Testis (tissue), 3 donors: ENCODE data around the gene SLC27A3. TPM values are rescaled to one million over a fixed set of nuclear protein-coding genes. Genes with fewer than 3 reads are reported as not detected.

Source experiments
- DNase-seq: peaks from one replicate; pipeline ENCODE4 v3.0.0-alpha.2; 2019
- H3K27ac ChIP-seq, 2 donors: fragments of 200-600 bp; sonication (generic); one replicate each; pipeline ENCODE4 v1.5.1; 2019
- H3K27me3 ChIP-seq: fragments of 200-600 bp; sonication (generic); one replicate; pipeline ENCODE4 v1.5.1; 2019
- H3K36me3 ChIP-seq: fragments of 200-600 bp; sonication (generic); one replicate; pipeline ENCODE4 v1.5.1; 2017; ENCODE audit warnings: low read depth; ENCODE audit errors: missing control alignments
- H3K4me1 ChIP-seq: fragments of 200-600 bp; sonication (generic); one replicate; pipeline ENCODE4 v1.5.1; 2019
- H3K4me3 ChIP-seq, 2 donors: fragments of 200-600 bp; sonication (generic); one replicate each; pipeline ENCODE4 v1.5.1; 2017 to 2019
- H3K9me3 ChIP-seq: fragments of 200-600 bp; sonication (generic); one replicate; pipeline ENCODE4 v1.5.1; 2017
- CTCF ChIP-seq, 3 experiments: fragments of 450-650 bp in 2 of 3; fragments of 200-600 bp in 1 of 3; sonication (generic) in 1 of 3; IDR thresholded peaks; one replicate each; pipeline ENCODE4 v1.5.1; 2016 to 2019; ENCODE audit warnings: antibody characterized with exemption in 3 of 3, mild to moderate bottlenecking in 2 of 3, moderate library complexity in 1 of 3
- POLR2A ChIP-seq: fragments of 450-650 bp; IDR thresholded peaks from one replicate; pipeline ENCODE4 v1.6.1; 2017; ENCODE audit warnings: antibody characterized with exemption, mild to moderate bottlenecking, moderate library complexity
- WGBS, 2 donors: methylation state at CpG; one replicate each; pipeline ENCODE4 v1.1.5; 2018; 5-methylcytosine and 5-hydroxymethylcytosine counted together
- intact Hi-C: fragments of 100-400 bp; cut with DNase I; formaldehyde crosslinking; loops from one replicate; pipeline ENCODE4 v1.15.1; 2023; ENCODE audit warnings: low total_unique reads
- polyA plus RNA-seq: library from polyadenylated mRNA; stranded (reverse); fragments of 350-450 nt; fragmentation: Illumina TruSeq; extraction: RNeasy Lipid Tissue Mini Kit (QIAGEN cat#74804); gene quantifications from one replicate; pipeline ENCODE4 v1.2.3, GENCODE V29; 2014; ENCODE audit warnings: low read depth, low replicate concordance; ENCODE audit not compliant: insufficient read depth
- total RNA-seq, 2 donors: library from RNA; depleted of rRNA; stranded (reverse); fragments of >200 nt; gene quantifications; one replicate each; pipeline ENCODE4 v1.2.3, GENCODE V29; 2016

Gene SLC27A3
- total and polyA plus RNA-seq, 3 donors from 2014 or later = 38.5 to 83.3 (median 54.9) TPM

GRCh38 chr1:153767519-153767918, 7.7 kb upstream of the SLC27A3 start:
- WGBS, 2 donors = 93 to 96% methylated on average over 6 to 11 of the region's 11 CpGs
- no peak for DNase-seq

DNA sequence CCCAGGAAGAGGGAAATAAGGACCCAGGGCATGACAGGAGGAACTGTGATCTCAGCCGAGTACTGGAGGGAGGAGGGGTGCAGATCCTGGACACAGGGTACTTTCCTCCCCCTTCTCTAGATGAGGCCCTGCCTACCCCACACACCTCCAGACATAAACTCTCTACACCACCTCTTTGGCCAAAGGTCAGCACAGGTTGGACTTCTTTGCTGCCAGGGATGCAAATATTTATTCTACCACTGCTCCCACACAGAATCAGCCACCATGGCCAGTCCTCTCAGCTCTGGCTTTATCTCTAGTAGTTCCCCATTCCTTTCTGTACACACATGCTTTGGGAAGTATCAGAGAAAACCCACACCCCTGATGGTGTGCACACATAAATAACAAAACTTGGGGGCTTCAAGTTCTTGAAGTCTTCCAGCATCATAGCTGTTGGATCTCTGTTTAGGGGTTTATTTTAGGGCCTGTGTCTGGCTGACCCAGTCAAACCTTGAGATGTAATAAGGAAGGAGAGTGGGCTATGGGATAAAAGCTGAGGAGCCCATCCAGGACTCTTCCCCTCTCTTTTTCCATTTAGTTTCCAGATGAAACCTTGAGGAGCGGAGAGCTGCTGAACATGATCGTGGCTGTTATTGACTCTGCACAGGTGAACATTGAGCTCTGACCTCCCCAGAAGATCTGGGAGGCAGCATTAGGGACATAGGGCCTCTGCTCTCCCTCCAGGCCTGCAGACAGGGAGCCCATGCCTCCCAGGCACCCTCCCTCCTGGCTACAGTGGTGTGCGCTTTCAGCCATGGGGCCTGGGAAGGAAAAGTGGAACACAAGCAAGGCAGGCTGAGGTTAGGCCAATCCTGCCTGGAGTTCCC, 6.7 kb upstream of the SLC27A3 start:
- H3K27ac ChIP-seq = no peak overlapping the region
- intact Hi-C loops = no loop called here

More at GRCh38 chr1:153767519-153767918, 7.7 kb upstream of the SLC27A3 start:
- no peak overlapping the region for H3K4me3 ChIP-seq
- no peaks in the 10 kb centered on the region for H3K36me3 ChIP-seq
- H3K27me3 ChIP-seq = no peaks in the 10 kb centered on the region
- intact Hi-C loops = no loop called here
- TF ChIP-seq CTCF (IDR thresholded peaks at IDR 0.05) (no peak), POLR2A (no peak)
- H3K27ac ChIP-seq = no peak overlapping the region
- H3K4me1 ChIP-seq = peaks cover 19% of the 10 kb centered on the region
- H3K9me3 ChIP-seq = no peaks in the 10 kb centered on the region

GRCh38 chr1:153769221-153769620, 6.0 kb upstream of the SLC27A3 start:
- intact Hi-C loops = no loop called here
- H3K36me3 ChIP-seq = no peaks in the 10 kb centered on the region
- TF ChIP-seq POLR2A (no peak), CTCF (IDR thresholded peaks at IDR 0.05) (no peak)
- 83 to 91% methylated on average over 3 of the region's 3 CpGs for WGBS, 2 donors
- H3K27ac ChIP-seq = no peak overlapping the region
- H3K4me1 ChIP-seq = peaks cover 8% of the 10 kb centered on the region
- no peak for DNase-seq
- H3K4me3 ChIP-seq = no peak overlapping the region
- H3K27me3 ChIP-seq = no peaks in the 10 kb centered on the region
- H3K9me3 ChIP-seq = no peaks in the 10 kb centered on the region

More for the DNA sequence above, 6.7 kb upstream of the SLC27A3 start:
- H3K27me3 ChIP-seq = no peaks in the 10 kb centered on the region
- DNase-seq = no peak
- TF ChIP-seq POLR2A (no peak), CTCF (IDR thresholded peaks at IDR 0.05) (no peak)
- peaks cover 11% of the 10 kb centered on the region for H3K4me1 ChIP-seq
- WGBS, 2 donors = 76 to 90% methylated on average over 4 of the region's 4 CpGs
- no peak overlapping the region for H3K4me3 ChIP-seq
- H3K36me3 ChIP-seq = no peaks in the 10 kb centered on the region
- H3K9me3 ChIP-seq = no peaks in the 10 kb centered on the region

DNA sequence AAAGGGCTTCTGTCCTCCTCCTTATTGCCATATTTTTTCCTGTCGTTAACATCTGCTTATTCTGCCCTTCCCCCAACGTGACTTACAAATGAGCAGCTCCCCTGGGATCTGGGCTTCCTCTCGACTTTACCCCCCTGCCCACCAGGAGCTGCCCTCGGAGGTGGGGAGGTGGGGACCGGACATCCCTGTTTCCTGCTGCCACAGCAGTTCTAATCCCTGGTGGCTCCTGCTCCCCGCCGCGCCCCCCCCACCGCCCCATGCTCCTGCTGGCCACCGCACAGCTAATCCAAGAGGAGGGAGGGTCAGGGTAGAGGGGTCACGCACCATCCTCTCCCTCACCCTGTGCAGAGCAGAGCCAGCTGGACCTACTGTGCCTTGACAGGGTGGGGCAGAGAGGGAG, 4.4 kb upstream of the SLC27A3 start:
- no peak for DNase-seq
- Histone ChIP-seq H3K4me1 (peaks cover 18% of the 10 kb centered on the region), H3K9me3 (no peaks in the 10 kb centered on the region), H3K27ac (no peak overlapping the region), H3K4me3 (no peak overlapping the region), H3K27me3 (no peaks in the 10 kb centered on the region), H3K36me3 (no peaks in the 10 kb centered on the region)
- WGBS, 2 donors = 58 to 60% methylated on average over 7 to 11 of the region's 11 CpGs
- intact Hi-C loops = loop anchor here (5.0 kb wide), 1 partner anchor 93 kb away; the partner anchor contains the start of gene NPR1
- TF ChIP-seq POLR2A (no peak), CTCF (IDR thresholded peaks at IDR 0.05) (no peak)
